ENCODE results near the gene SEM1.

DNA sequence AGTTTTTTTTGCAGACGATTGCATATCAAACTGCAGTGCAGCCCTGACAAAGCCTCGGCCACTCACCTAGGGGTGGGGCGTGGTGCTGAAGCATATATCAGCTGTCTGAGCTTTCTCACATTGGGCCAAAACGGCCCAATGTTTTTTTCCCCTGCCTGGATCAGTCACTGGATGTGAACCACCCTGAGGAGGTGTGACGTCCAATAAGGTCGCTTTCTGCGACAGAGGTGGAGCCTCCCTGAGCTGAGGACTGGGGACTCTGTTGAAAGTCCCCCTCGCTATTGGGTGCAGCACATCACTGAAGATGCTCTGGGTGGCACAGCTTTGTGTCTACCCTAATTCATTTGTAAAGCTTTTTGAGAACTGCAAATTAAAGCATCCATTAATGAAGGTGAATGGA, 60.9 kb downstream of the SEM1 start:
- TF ChIP-seq CTCF (IDR thresholded peaks at IDR 0.05): no peak
- TF ChIP-seq POLR2A (IDR thresholded peaks at IDR 0.05): no peak

Data from lower leg skin (tissue), 3 donors.